ENCODE results near the gene RUFY4. TPM values are rescaled to one million over a fixed set of nuclear protein-coding genes. Genes with fewer than 3 reads are reported as not detected.
"Not testable (repeated sequence)": the region's sequence is repeated elsewhere in the genome, so short reads cannot be mapped to it uniquely, and the experiment has no call there.

RUFY4 gene
- total and polyA plus RNA-seq, 5 experiments from 2014 or later: 0.16 to 1.5 (median 0.31) TPM; not detected in 2

GRCh38 chr2:218083352-218083676, 14.3 kb downstream of the RUFY4 start:
- POLR2A ChIA-PET: no interaction called here
- no peaks in the 10 kb centered on the region for H3K4me1 Mint-ChIP-seq
- peaks cover 0 to 19% (median 6%) of the 10 kb centered on the region in 3 donors for H3K36me3 Mint-ChIP-seq
- peaks cover 4 to 13% (median 8%) of the 10 kb centered on the region in 5 donors for H3K27me3 Mint-ChIP-seq
- no peak for DNase-seq
- ATAC-seq: no peak
- no peak overlapping the region for H3K4me3 Mint-ChIP-seq
- H3K9me3 Mint-ChIP-seq: peaks cover 0 to 19% (median 14%) of the 10 kb centered on the region in 9 donors
- no peak overlapping the region for H3K27ac Mint-ChIP-seq

- ATAC-seq: no peak
- peaks cover 0 to 19% (median 6%) of the 10 kb centered on the region in 3 donors for H3K36me3 Mint-ChIP-seq
- H3K27ac Mint-ChIP-seq: no peak overlapping the region
- peaks cover 4 to 24% (median 12%) of the 10 kb centered on the region in 5 donors for H3K27me3 Mint-ChIP-seq
- peaks cover 0 to 24% (median 15%) of the 10 kb centered on the region in 9 donors for H3K9me3 Mint-ChIP-seq
- no peak overlapping the region for H3K4me3 Mint-ChIP-seq
- no peak for DNase-seq
- H3K4me1 Mint-ChIP-seq: peaks cover 0 to 2% (median 0%) of the 10 kb centered on the region in 4 donors
- POLR2A ChIA-PET: no interaction called here
These were observed 17.4 kb downstream of the RUFY4 start for GRCh38 chr2:218086478-218086877.

GRCh38 chr2:218089259-218089658, 20.2 kb downstream of the RUFY4 start:
- DNase-seq (no peak), ATAC-seq (no peak)
- POLR2A ChIA-PET: no interaction called here
- H3K27me3 Mint-ChIP-seq: peaks cover 0 to 19% (median 11%) of the 10 kb centered on the region in 5 donors
- H3K4me1 Mint-ChIP-seq: peaks cover 0 to 2% (median 0%) of the 10 kb centered on the region in 4 donors
- H3K36me3 Mint-ChIP-seq: peaks cover 0 to 19% (median 6%) of the 10 kb centered on the region in 3 donors
- H3K9me3 Mint-ChIP-seq: peaks cover 0 to 24% (median 15%) of the 10 kb centered on the region in 9 donors
- no peak overlapping the region for H3K27ac Mint-ChIP-seq
- H3K4me3 Mint-ChIP-seq: no peak overlapping the region

GRCh38 chr2:218091746-218092145, 22.7 kb downstream of the RUFY4 start:
- H3K4me1 Mint-ChIP-seq: peaks cover 0 to 2% (median 0%) of the 10 kb centered on the region in 4 donors
- peaks cover 0 to 5% (median under 1%) of the 10 kb centered on the region in 9 donors for H3K9me3 Mint-ChIP-seq
- H3K36me3 Mint-ChIP-seq: peaks cover 0 to under 1% (median 0%) of the 10 kb centered on the region in 3 donors
- H3K4me3 Mint-ChIP-seq: no peak overlapping the region
- DNase-seq (no peak), ATAC-seq (no peak)
- peaks cover 0 to 12% (median 8%) of the 10 kb centered on the region in 5 donors for H3K27me3 Mint-ChIP-seq
- no peak overlapping the region for H3K27ac Mint-ChIP-seq
- POLR2A ChIA-PET: no interaction called here

- H3K9me3 Mint-ChIP-seq: peaks cover 0 to 2% (median 0%) of the 10 kb centered on the region in 9 donors
- ATAC-seq: no peak
- H3K27me3 Mint-ChIP-seq: peaks cover 0 to 11% (median 6%) of the 10 kb centered on the region in 5 donors
- H3K27ac Mint-ChIP-seq: no peak overlapping the region
- DNase-seq: no peak
- H3K4me1 Mint-ChIP-seq: no peaks in the 10 kb centered on the region
- no peak overlapping the region for H3K4me3 Mint-ChIP-seq
- H3K36me3 Mint-ChIP-seq: no peaks in the 10 kb centered on the region
- POLR2A ChIA-PET: no interaction called here
These were observed 24.8 kb downstream of the RUFY4 start for GRCh38 chr2:218093879-218094278.

- no peaks in the 10 kb centered on the region for H3K4me1 Mint-ChIP-seq
- ATAC-seq (no peak), DNase-seq (no peak)
- H3K4me3 Mint-ChIP-seq: no peak overlapping the region
- POLR2A ChIA-PET: no interaction called here
- peaks cover 0 to 8% (median 1%) of the 10 kb centered on the region in 5 donors for H3K27me3 Mint-ChIP-seq
- H3K9me3 Mint-ChIP-seq: no peaks in the 10 kb centered on the region
- H3K36me3 Mint-ChIP-seq: no peaks in the 10 kb centered on the region
- no peak overlapping the region for H3K27ac Mint-ChIP-seq
These were observed 26.8 kb downstream of the RUFY4 start for GRCh38 chr2:218095853-218096252.

- Mint-ChIP-seq H3K27ac (no peak overlapping the region), H3K36me3 (no peaks in the 10 kb centered on the region), H3K27me3 (peaks cover 0 to 7% (median 3%) of the 10 kb centered on the region in 5 donors), H3K4me1 (no peaks in the 10 kb centered on the region), H3K4me3 (no peak overlapping the region), H3K9me3 (no peaks in the 10 kb centered on the region)
- no peak for ATAC-seq
- DNase-seq: no peak
- POLR2A ChIA-PET: no interaction called here
These were observed 28.9 kb downstream of the RUFY4 start for GRCh38 chr2:218097975-218098374.

- DNase-seq, H3K4me1 Mint-ChIP-seq, ATAC-seq, H3K4me3 Mint-ChIP-seq, H3K27ac Mint-ChIP-seq, POLR2A ChIA-PET: not testable (repeated sequence)
- Mint-ChIP-seq H3K27me3 (peaks cover 26 to 76% (median 48%) of the 10 kb centered on the region in 5 donors), H3K9me3 (peaks cover 0 to 47% (median 19%) of the 10 kb centered on the region in 9 donors), H3K36me3 (peaks cover 0 to 27% (median 4%) of the 10 kb centered on the region in 3 donors)
These were observed 39.8 kb downstream of the RUFY4 start for GRCh38 chr2:218108834-218109233.

GRCh38 chr2:218121789-218122188, 52.7 kb downstream of the RUFY4 start:
- Mint-ChIP-seq H3K36me3 (peaks cover 0 to 34% (median 0%) of the 10 kb centered on the region in 3 donors), H3K4me1 (peaks cover 4 to 15% (median 9%) of the 10 kb centered on the region in 4 donors), H3K27me3 (peaks cover 7 to 18% (median 15%) of the 10 kb centered on the region in 5 donors), H3K9me3 (peaks cover 0 to 65% (median 18%) of the 10 kb centered on the region in 9 donors)
- H3K27ac Mint-ChIP-seq, DNase-seq, POLR2A ChIA-PET, ATAC-seq, H3K4me3 Mint-ChIP-seq: not testable (repeated sequence)

- H3K4me3 Mint-ChIP-seq, ATAC-seq, POLR2A ChIA-PET, H3K27ac Mint-ChIP-seq, DNase-seq: not testable (repeated sequence)
- Mint-ChIP-seq H3K36me3 (peaks cover 0 to 34% (median 0%) of the 10 kb centered on the region in 3 donors), H3K27me3 (peaks cover 7 to 18% (median 15%) of the 10 kb centered on the region in 5 donors), H3K9me3 (peaks cover 0 to 60% (median 18%) of the 10 kb centered on the region in 9 donors), H3K4me1 (peaks cover 4 to 15% (median 9%) of the 10 kb centered on the region in 4 donors)
These were observed 53.2 kb downstream of the RUFY4 start for GRCh38 chr2:218122286-218122685.

GRCh38 chr2:218123986-218124385, 54.9 kb downstream of the RUFY4 start:
- ATAC-seq (no peak), DNase-seq (no peak)
- peaks cover 0 to 43% (median 15%) of the 10 kb centered on the region in 9 donors for H3K9me3 Mint-ChIP-seq
- no peak overlapping the region for H3K4me3 Mint-ChIP-seq
- POLR2A ChIA-PET: no interaction called here
- peaks cover 9 to 18% (median 15%) of the 10 kb centered on the region in 5 donors for H3K27me3 Mint-ChIP-seq
- H3K27ac Mint-ChIP-seq: no peak overlapping the region
- H3K4me1 Mint-ChIP-seq: peaks cover 4 to 18% (median 9%) of the 10 kb centered on the region in 4 donors
- peaks cover 0 to 22% (median 0%) of the 10 kb centered on the region in 3 donors for H3K36me3 Mint-ChIP-seq

- no peak overlapping the region for H3K27ac Mint-ChIP-seq
- ATAC-seq (no peak), DNase-seq (no peak)
- H3K27me3 Mint-ChIP-seq: peaks cover 9 to 23% (median 15%) of the 10 kb centered on the region in 5 donors
- H3K9me3 Mint-ChIP-seq: peaks cover 0 to 37% (median 15%) of the 10 kb centered on the region in 9 donors
- peaks cover 0 to 15% (median 0%) of the 10 kb centered on the region in 3 donors for H3K36me3 Mint-ChIP-seq
- H3K4me3 Mint-ChIP-seq: peak overlapping the region in 2 of 10 donors; percentile 27 to 76
- peaks cover 4 to 27% (median 9%) of the 10 kb centered on the region in 4 donors for H3K4me1 Mint-ChIP-seq
- POLR2A ChIA-PET: no interaction called here
These were observed 56.0 kb downstream of the RUFY4 start for GRCh38 chr2:218125095-218125494.

GRCh38 chr2:218125626-218126080, 56.6 kb downstream of the RUFY4 start, which contains the start of gene CXCR2:
CXCR2 (plus strand) TSS chr2:218126028; CDS start chr2:218134802, 8,774 bp downstream.
- no peak within 1 kb of the TSS for H3K27ac Mint-ChIP-seq
- no peak for ATAC-seq
- POLR2A ChIA-PET: no interaction called here

More at GRCh38 chr2:218125626-218126080, 56.6 kb downstream of the RUFY4 start, which contains the start of gene CXCR2:
- peaks cover 0 to 12% (median 0%) of the 10 kb centered on the region in 3 donors for H3K36me3 Mint-ChIP-seq
- peaks cover 0 to 33% (median 15%) of the 10 kb centered on the region in 9 donors for H3K9me3 Mint-ChIP-seq
- peaks cover 9 to 23% (median 15%) of the 10 kb centered on the region in 5 donors for H3K27me3 Mint-ChIP-seq
- H3K4me1 Mint-ChIP-seq: peaks cover 4 to 32% (median 9%) of the 10 kb centered on the region in 4 donors
- H3K4me3 Mint-ChIP-seq: peak within 1 kb of the TSS in 8 of 10 donors; percentile 12 to 76 (median 44)
- DNase-seq: no peak
